Measurements from ENCODE around the gene DVL1. TPM values are rescaled to one million over a fixed set of nuclear protein-coding genes. Genes with fewer than 3 reads are reported as not detected.

The DVL1 gene
- polyA plus RNA-seq, 1 donor from 2014 or later: 100 TPM

GRCh38 chr1:1308756-1309250 is 40.4 kb downstream of the DVL1 start:
- Histone ChIP-seq H3F3A (ENCODE audit: insufficient read depth, low read length, poor library complexity, severe bottlenecking) (no peaks in the 10 kb centered on the region), H3K27me3 (ENCODE audit: insufficient read depth, low read depth, low read length) (no peaks in the 10 kb centered on the region), H3K36me3 (ENCODE audit: insufficient read depth, low read length) (no peaks in the 10 kb centered on the region), H2AFZ (ENCODE audit: low read depth, low read length) (no peak overlapping the region), H3K9ac (ENCODE audit: low read length) (peak overlapping the region; percentile 79), H3K4me3 (ENCODE audit: low read length) (peak overlapping the region; percentile 92), H3K9me3 (ENCODE audit: low read length) (no peaks in the 10 kb centered on the region), H4K20me1 (ENCODE audit: insufficient read depth) (peaks cover 2% of the 10 kb centered on the region), H3K4me2 (ENCODE audit: low read length) (peak overlapping the region; percentile 30), H3K9me2 (ENCODE audit: insufficient read depth, low read length) (no peaks in the 10 kb centered on the region), H3K79me2 (replicated peaks; ENCODE audit: insufficient read depth, low read length) (peaks cover 36% of the 10 kb centered on the region), H3K27ac (ENCODE audit: low read length) (peak overlapping the region; percentile 66)
- TF ChIP-seq TAF1 (IDR thresholded peaks at IDR 0.05; ENCODE audit: low read depth): no peak
- no peak for TF ChIP-seq CTCF (IDR thresholded peaks at IDR 0.05; ENCODE audit: poor library complexity, severe bottlenecking)
- TF ChIP-seq, protein P1, sequence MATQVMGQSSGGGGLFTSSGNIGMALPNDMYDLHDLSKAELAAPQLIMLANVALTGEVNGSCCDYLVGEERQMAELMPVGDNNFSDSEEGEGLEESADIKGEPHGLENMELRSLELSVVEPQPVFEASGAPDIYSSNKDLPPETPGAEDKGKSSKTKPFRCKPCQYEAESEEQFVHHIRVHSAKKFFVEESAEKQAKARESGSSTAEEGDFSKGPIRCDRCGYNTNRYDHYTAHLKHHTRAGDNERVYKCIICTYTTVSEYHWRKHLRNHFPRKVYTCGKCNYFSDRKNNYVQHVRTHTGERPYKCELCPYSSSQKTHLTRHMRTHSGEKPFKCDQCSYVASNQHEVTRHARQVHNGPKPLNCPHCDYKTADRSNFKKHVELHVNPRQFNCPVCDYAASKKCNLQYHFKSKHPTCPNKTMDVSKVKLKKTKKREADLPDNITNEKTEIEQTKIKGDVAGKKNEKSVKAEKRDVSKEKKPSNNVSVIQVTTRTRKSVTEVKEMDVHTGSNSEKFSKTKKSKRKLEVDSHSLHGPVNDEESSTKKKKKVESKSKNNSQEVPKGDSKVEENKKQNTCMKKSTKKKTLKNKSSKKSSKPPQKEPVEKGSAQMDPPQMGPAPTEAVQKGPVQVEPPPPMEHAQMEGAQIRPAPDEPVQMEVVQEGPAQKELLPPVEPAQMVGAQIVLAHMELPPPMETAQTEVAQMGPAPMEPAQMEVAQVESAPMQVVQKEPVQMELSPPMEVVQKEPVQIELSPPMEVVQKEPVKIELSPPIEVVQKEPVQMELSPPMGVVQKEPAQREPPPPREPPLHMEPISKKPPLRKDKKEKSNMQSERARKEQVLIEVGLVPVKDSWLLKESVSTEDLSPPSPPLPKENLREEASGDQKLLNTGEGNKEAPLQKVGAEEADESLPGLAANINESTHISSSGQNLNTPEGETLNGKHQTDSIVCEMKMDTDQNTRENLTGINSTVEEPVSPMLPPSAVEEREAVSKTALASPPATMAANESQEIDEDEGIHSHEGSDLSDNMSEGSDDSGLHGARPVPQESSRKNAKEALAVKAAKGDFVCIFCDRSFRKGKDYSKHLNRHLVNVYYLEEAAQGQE (IDR thresholded peaks at IDR 0.05; ENCODE audit: borderline replicate concordance): no peak
- no peak for TF ChIP-seq EP300 (conservative IDR thresholded peaks at IDR 0.05; ENCODE audit: poor library complexity, severe bottlenecking)
- TF ChIP-seq POLR2AphosphoS5 (IDR thresholded peaks at IDR 0.05): no peak
- peak; percentile 14 for TF ChIP-seq RAD21 (conservative IDR thresholded peaks at IDR 0.05)
- no peak for TF ChIP-seq EZH2 (IDR thresholded peaks at IDR 0.05; ENCODE audit: borderline replicate concordance, insufficient read depth, low read length, poor library complexity, severe bottlenecking)
- TF ChIP-seq SMC3 (conservative IDR thresholded peaks at IDR 0.05; ENCODE audit: poor library complexity): no peak
- TF ChIP-seq MXI1 (conservative IDR thresholded peaks at IDR 0.05; ENCODE audit: poor library complexity, severe bottlenecking): peak; percentile 91

DNA sequence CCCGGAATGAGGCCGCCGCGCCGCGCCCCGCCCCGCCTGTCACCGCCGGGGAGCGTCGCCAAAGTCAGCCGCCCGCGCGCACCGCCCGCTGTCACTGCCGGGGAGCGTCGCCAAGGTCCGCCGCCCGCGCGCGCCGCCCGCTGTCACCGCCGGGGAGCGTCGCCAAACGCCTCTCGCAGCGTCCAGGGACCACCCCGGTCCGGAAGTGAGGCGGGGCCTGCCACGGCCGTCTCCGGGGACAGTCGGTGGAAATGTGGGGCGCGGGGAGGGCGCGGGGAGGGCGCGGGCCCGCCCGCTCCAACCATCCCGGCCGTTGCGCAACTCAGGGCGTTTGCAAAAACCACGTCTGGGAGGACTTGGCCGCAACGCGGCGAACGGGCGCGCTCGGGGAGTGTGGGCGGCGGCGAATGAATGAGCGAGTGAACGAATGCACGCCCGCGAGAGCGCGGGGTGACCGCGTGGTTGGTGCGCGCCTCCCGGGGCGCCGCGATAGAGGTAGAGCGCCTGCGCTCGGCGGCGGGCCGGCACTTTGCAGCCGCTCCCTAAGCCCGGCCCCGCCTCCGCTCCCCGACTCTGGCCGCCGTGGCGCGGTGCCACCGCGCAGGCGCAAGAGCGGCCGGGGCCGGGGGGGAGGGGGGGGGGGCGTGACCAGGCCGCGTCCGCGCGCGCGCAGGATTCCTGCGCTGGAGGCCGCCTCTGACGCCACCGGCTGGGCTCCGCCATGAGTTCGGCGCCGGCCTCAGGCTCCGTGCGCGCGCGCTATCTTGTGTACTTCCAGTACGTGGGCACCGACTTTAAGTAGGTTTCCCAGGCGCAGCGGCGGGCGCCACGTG is 41.1 kb downstream of the DVL1 start, which contains the start of the genes ACAP3 and PUSL1:
ACAP3 (minus strand) TSS at position 8 of the 833 bp plus-strand sequence. CDS start 115 bp downstream, outside the sequence.
PUSL1 (plus strand) TSS at position 675 of the 833 bp plus-strand sequence; CDS start at position 722, 47 bp downstream.
- peaks cover 2% of the 10 kb centered on the region for H4K20me1 ChIP-seq (ENCODE audit: insufficient read depth)
- H3K9me2 ChIP-seq (ENCODE audit: insufficient read depth, low read length): no peaks in the 10 kb centered on the region
- H3K4me3 ChIP-seq (ENCODE audit: low read length): peak within 1 kb of the TSS; percentile 99
- no peaks in the 10 kb centered on the region for H3F3A ChIP-seq (ENCODE audit: insufficient read depth, low read length, poor library complexity, severe bottlenecking)
- H3K27ac ChIP-seq (ENCODE audit: low read length): peak within 1 kb of the TSS; percentile 95
- H3K79me2 ChIP-seq (replicated peaks; ENCODE audit: insufficient read depth, low read length): peaks cover 36% of the 10 kb centered on the region
- no peaks in the 10 kb centered on the region for H3K36me3 ChIP-seq (ENCODE audit: insufficient read depth, low read length)
- H3K9ac ChIP-seq (ENCODE audit: low read length): peak within 1 kb of the TSS; percentile 95
- no peak within 1 kb of the TSS for H2AFZ ChIP-seq (ENCODE audit: low read depth, low read length)
- peak; percentile 81 for TF ChIP-seq MXI1 (conservative IDR thresholded peaks at IDR 0.05; ENCODE audit: poor library complexity, severe bottlenecking)
- TF ChIP-seq SMC3 (conservative IDR thresholded peaks at IDR 0.05; ENCODE audit: poor library complexity): peak; percentile 49
- TF ChIP-seq EZH2 (IDR thresholded peaks at IDR 0.05; ENCODE audit: borderline replicate concordance, insufficient read depth, low read length, poor library complexity, severe bottlenecking): no peak
- peak; percentile 45 for TF ChIP-seq CTCF (IDR thresholded peaks at IDR 0.05; ENCODE audit: poor library complexity, severe bottlenecking)
- no peak for TF ChIP-seq TAF1 (IDR thresholded peaks at IDR 0.05; ENCODE audit: low read depth)
- peak; percentile 59 for TF ChIP-seq EP300 (conservative IDR thresholded peaks at IDR 0.05; ENCODE audit: poor library complexity, severe bottlenecking)
- peak; percentile 55 for TF ChIP-seq POLR2AphosphoS5 (IDR thresholded peaks at IDR 0.05)
- TF ChIP-seq, protein P1 (IDR thresholded peaks at IDR 0.05; ENCODE audit: borderline replicate concordance): peak; percentile 14
- no peak for TF ChIP-seq RAD21 (conservative IDR thresholded peaks at IDR 0.05)
- H3K9me3 ChIP-seq (ENCODE audit: low read length): no peaks in the 10 kb centered on the region
- H3K27me3 ChIP-seq (ENCODE audit: insufficient read depth, low read depth, low read length): no peaks in the 10 kb centered on the region
- peak within 1 kb of the TSS; percentile 80 for H3K4me2 ChIP-seq (ENCODE audit: low read length)
